NCI-H345 treated with DMSO at 0.1 percent for 48 hours (cell line): Measurements from ENCODE around the gene SRGAP2B.
"Not testable (repeated sequence)": the region's sequence is repeated elsewhere in the genome, so short reads cannot be mapped to it uniquely, and the experiment has no call there.

Source experiments
- DNase-seq: peaks from one replicate; lab custom pipeline; 2025; ENCODE audit not compliant: unreplicated experiment; lab: John Stamatoyannopoulos, UW

SRGAP2B gene

GRCh38 chr1:145095284-145096057 lies at the start of gene SRGAP2B, which contains the start of gene FAM72D:
TSS of gene SRGAP2B (minus strand) at chr1:145095328. CDS start at chr1:145092901, 2,427 bp downstream.
TSS of gene FAM72D (plus strand) at chr1:145095974. CDS start at chr1:145096848, 874 bp downstream.
- not testable (repeated sequence) for DNase-seq

- DNase-seq = not testable (repeated sequence)
Observed at GRCh38 chr1:145144264-145144913, 49.3 kb upstream of the SRGAP2B start.

- not testable (repeated sequence) for DNase-seq
Observed at GRCh38 chr1:145140549-145140948, 45.4 kb upstream of the SRGAP2B start.

- DNase-seq = not testable (repeated sequence)
Observed at GRCh38 chr1:145134476-145134875, 39.3 kb upstream of the SRGAP2B start.

GRCh38 chr1:145128697-145129469 lies 33.8 kb upstream of the SRGAP2B start:
- DNase-seq = not testable (repeated sequence)

- DNase-seq = not testable (repeated sequence)
Observed at GRCh38 chr1:145127144-145127543, 32.0 kb upstream of the SRGAP2B start.

- not testable (repeated sequence) for DNase-seq
Observed at GRCh38 chr1:145125112-145125511, 30.0 kb upstream of the SRGAP2B start.

- not testable (repeated sequence) for DNase-seq
Observed at GRCh38 chr1:145123992-145124641, 29.0 kb upstream of the SRGAP2B start.

- DNase-seq = not testable (repeated sequence)
Observed at GRCh38 chr1:145123062-145123395, 27.9 kb upstream of the SRGAP2B start.

GRCh38 chr1:145122344-145123061 lies 27.4 kb upstream of the SRGAP2B start:
- DNase-seq = not testable (repeated sequence)

GRCh38 chr1:145119842-145120241 lies 24.7 kb upstream of the SRGAP2B start:
- not testable (repeated sequence) for DNase-seq

GRCh38 chr1:145115587-145116493 lies 20.7 kb upstream of the SRGAP2B start:
- DNase-seq = not testable (repeated sequence)

GRCh38 chr1:145114560-145115057 lies 19.5 kb upstream of the SRGAP2B start:
- not testable (repeated sequence) for DNase-seq

- DNase-seq = not testable (repeated sequence)
Observed at GRCh38 chr1:145112703-145113102, 17.6 kb upstream of the SRGAP2B start.

- DNase-seq = not testable (repeated sequence)
Observed at GRCh38 chr1:145111674-145112073, 16.5 kb upstream of the SRGAP2B start.

- DNase-seq = not testable (repeated sequence)
Observed at GRCh38 chr1:145103294-145103693, 8.2 kb upstream of the SRGAP2B start.

GRCh38 chr1:145101725-145102124 lies 6.6 kb upstream of the SRGAP2B start:
- not testable (repeated sequence) for DNase-seq

GRCh38 chr1:145094655-145095211 lies 395 bp downstream of the SRGAP2B start:
- DNase-seq = not testable (repeated sequence)
